H1 (cell line): ENCODE measurements around the gene KLHDC4. TPM values are rescaled to one million over a fixed set of nuclear protein-coding genes. Genes with fewer than 3 reads are reported as not detected.

Experiments used
- ATF3 ChIP-seq: IDR thresholded peaks from 2 replicates; pipeline ENCODE4 v1.6.1; 2011; ENCODE audit warnings: low read depth, mild to moderate bottlenecking, low read length; ENCODE audit not compliant: insufficient read depth
- BACH1 ChIP-seq: IDR thresholded peaks from 2 replicates; pipeline ENCODE4 v1.6.1; 2012; ENCODE audit warnings: low read length, improper control_type of control experiment
- CBX5 ChIP-seq: fragments of 300-800, 300-1000 bp; sonication (generic); IDR thresholded peaks from 2 replicates; pipeline ENCODE4 v1.7.1; 2016; ENCODE audit warnings: antibody characterized with exemption, low read length, low read depth
- CBX8 ChIP-seq: fragments of 300-800, 300-1000 bp; sonication (generic); IDR thresholded peaks from 2 replicates; pipeline ENCODE4 v1.7.1; 2016; ENCODE audit warnings: low read depth, low read length, borderline replicate concordance
- CEBPB ChIP-seq: IDR thresholded peaks from 2 replicates; pipeline ENCODE4 v1.6.1; 2012; ENCODE audit warnings: low read depth, low read length
- CHD2 ChIP-seq: IDR thresholded peaks from 2 replicates; pipeline ENCODE4 v1.6.1; 2012; ENCODE audit warnings: low read length, improper control_type of control experiment
- CTCF ChIP-seq, 3 experiments: IDR thresholded peaks; 1 replicate in 2 of 3; 2 replicates in 1 of 3; pipeline versions ENCODE4 v1.5.1 to v1.6.1; 2011; ENCODE audit warnings: low read length in 3 of 3, mild to moderate bottlenecking in 3 of 3, inconsistent platforms in 2 of 3, low read depth in 1 of 3, moderate library complexity in 1 of 3; ENCODE audit not compliant: insufficient read depth in 1 of 3; ENCODE audit errors: control extremely low read depth in 1 of 3
- EGR1 ChIP-seq: IDR thresholded peaks from 2 replicates; pipeline ENCODE4 v1.6.1; 2011; ENCODE audit warnings: low read depth, low read length, borderline replicate concordance
- GABPA ChIP-seq: IDR thresholded peaks from 2 replicates; pipeline ENCODE4 v1.6.1; 2011; ENCODE audit warnings: mild to moderate bottlenecking, low read length, moderate library complexity, borderline replicate concordance; ENCODE audit not compliant: insufficient read depth
- GTF2F1 ChIP-seq: IDR thresholded peaks from 2 replicates; pipeline ENCODE4 v1.6.1; 2012; ENCODE audit warnings: low read depth, low read length, improper control_type of control experiment, borderline replicate concordance
- HDAC6 ChIP-seq: IDR thresholded peaks from one replicate; pipeline ENCODE4 v1.7.1; 2012; ENCODE audit warnings: low read depth, mild to moderate bottlenecking, inconsistent platforms, low read length, moderate library complexity
- NRF1 ChIP-seq: IDR thresholded peaks from 2 replicates; pipeline ENCODE4 v1.6.1; 2011; ENCODE audit warnings: mild to moderate bottlenecking, low read depth, low read length, improper control_type of control experiment
- PHF8 ChIP-seq: fragments of 200-600 bp; sonication (generic); conservative IDR thresholded peaks from 2 replicates; pipeline ENCODE4 v1.7.1; 2012; ENCODE audit warnings: low read depth, mild to moderate bottlenecking, inconsistent platforms, low read length, moderate library complexity
- POLR2AphosphoS5 ChIP-seq: IDR thresholded peaks from 2 replicates; pipeline ENCODE4 v1.6.1; 2011; ENCODE audit warnings: low read depth, low read length
- POU5F1 ChIP-seq: IDR thresholded peaks from 2 replicates; pipeline ENCODE4 v1.6.1; 2011; ENCODE audit warnings: low read depth, mild to moderate bottlenecking, low read length, moderate library complexity
- RXRA ChIP-seq: IDR thresholded peaks from 2 replicates; pipeline ENCODE4 v1.6.1; 2011; ENCODE audit warnings: low read depth, mild to moderate bottlenecking, low read length, moderate library complexity; ENCODE audit not compliant: insufficient read depth
- SP1 ChIP-seq: IDR thresholded peaks from 2 replicates; pipeline ENCODE4 v1.6.1; 2011; ENCODE audit warnings: low read depth, low read length
- SP2 ChIP-seq: IDR thresholded peaks from 2 replicates; pipeline ENCODE4 v1.6.1; 2012; ENCODE audit warnings: mild to moderate bottlenecking, low read length, inconsistent platforms
- SP4 ChIP-seq: IDR thresholded peaks from 2 replicates; pipeline ENCODE4 v1.6.1; 2012; ENCODE audit warnings: low read length, inconsistent platforms
- SRF ChIP-seq: IDR thresholded peaks from 2 replicates; pipeline ENCODE4 v1.6.1; 2011; ENCODE audit warnings: mild to moderate bottlenecking, low read depth, low read length, moderate library complexity
- SUZ12 ChIP-seq: fragments of 200-600 bp; sonication (generic); IDR thresholded peaks from 2 replicates; pipeline ENCODE4 v1.6.1; 2012; ENCODE audit warnings: mild to moderate bottlenecking, inconsistent platforms, low read length, moderate library complexity, mixed read lengths
- TCF12 ChIP-seq: IDR thresholded peaks from 2 replicates; pipeline ENCODE4 v1.6.1; 2011; ENCODE audit warnings: low read depth, mild to moderate bottlenecking, low read length
- YY1 ChIP-seq: IDR thresholded peaks from 2 replicates; pipeline ENCODE4 v1.6.1; 2011; ENCODE audit warnings: low read depth, mild to moderate bottlenecking, low read length
- polyA plus RNA-seq, 7 experiments: library from polyadenylated mRNA; depleted of rRNA in 3 of 7; stranded (reverse) in 5 of 7; unstranded in 2 of 7; fragments of >200 nt in 5 of 7; fragments of 200-250 nt in 2 of 7; gene quantifications; 1 replicate in 5 of 7; 2 replicates in 1 of 7; 4 replicates in 1 of 7; pipeline versions ENCODE4 v1.2.1 to v1.2.3, GENCODE V29; 2011 to 2013; ENCODE audit warnings: missing spikeins in 2 of 7, mixed read lengths in 2 of 7
- total RNA-seq: library from RNA; stranded (reverse); fragmentation: NEBNext Ultra II Directional; extraction: Animal tissue kit (Norgen Biotek cat#: 25700); gene quantifications from 2 replicates; pipeline ENCODE4 v1.2.1, GENCODE V29; 2021

Gene KLHDC4
- total and polyA plus RNA-seq, 2 of the 8 experiments (the other 6 are each of a cell fraction or from before 2014, with no cell fraction given): 23.7 to 63.9 TPM

GRCh38 chr16:87778830-87779579, 13.2 kb upstream of the KLHDC4 start (continued):
- TF ChIP-seq POU5F1: no peak
- TF ChIP-seq TCF12: no peak
- TF ChIP-seq SRF: no peak
- no peak for TF ChIP-seq SP2
- peak; percentile 99 for TF ChIP-seq ATF3
- TF ChIP-seq EGR1: no peak
- TF ChIP-seq PHF8: no peak; the same call in 1 of the 2 replicates
- no peak for TF ChIP-seq NRF1
- TF ChIP-seq CEBPB: peak; percentile 100
- no peak for TF ChIP-seq HDAC6
- no peak for TF ChIP-seq BACH1
- TF ChIP-seq RXRA: 0 out of 2 replicates have a peak, but pooled peaks have one; percentile 24
- no peak for TF ChIP-seq SP4
- peak; percentile 93 to 98 (median 97) for TF ChIP-seq CTCF (IDR thresholded peaks at IDR 0.05; ENCODE audit: control extremely low read depth in 1 of 3, insufficient read depth in 1 of 3, low read depth in 1 of 3, low read length in 3 of 3)
- TF ChIP-seq GABPA: peak; percentile 38; the same call in 1 of the 2 replicates
- TF ChIP-seq SUZ12: no peak
- peak; percentile 87 for TF ChIP-seq POLR2AphosphoS5
- TF ChIP-seq YY1: peak; percentile 70; the same call in 1 of the 2 replicates
- TF ChIP-seq CBX8: no peak
- TF ChIP-seq GTF2F1: no peak
- peak; percentile 54; the same call in 1 of the 2 replicates for TF ChIP-seq CHD2
- peak; percentile 37; the same call in 1 of the 2 replicates for TF ChIP-seq SP1
- no peak for TF ChIP-seq CBX5
